T47D (cell line): Measurements from ENCODE around the gene PRG2.
"Not testable (repeated sequence)": the region's sequence is repeated elsewhere in the genome, so short reads cannot be mapped to it uniquely, and the experiment has no call there.

Source experiments
- DNase-seq, 2 experiments: peaks; one replicate each; pipeline versions ENCODE4 v3.0.0 to v3.0.0-alpha.2; 2011 to 2012; ENCODE audit warnings: low read depth in 1 of 2, low spot score in 1 of 2
- JUND ChIP-seq: IDR thresholded peaks from 2 replicates; pipeline ENCODE4 v1.6.1; 2012; ENCODE audit warnings: low read depth
- in situ Hi-C: cut with HindIII; loops from 2 replicates; pipeline ENCODE4 v1.10.0; 2016; ENCODE audit warnings: low sequenced_read_pairs, low pct_unique_long_range_greater_than_20kb

Gene PRG2

GRCh38 chr11:57413681-57414080 lies 23.2 kb upstream of the PRG2 start:
- DNase-seq = no peak
- no peak for TF ChIP-seq JUND
- in situ Hi-C loops = no loop called here

- in situ Hi-C loops = no loop called here
- TF ChIP-seq JUND = no peak
- no peak for DNase-seq
Measured at GRCh38 chr11:57410287-57410686, 19.8 kb upstream of the PRG2 start.

GRCh38 chr11:57409321-57410100 lies 19.1 kb upstream of the PRG2 start:
- no peak for DNase-seq
- in situ Hi-C loops = no loop called here
- no peak for TF ChIP-seq JUND

- no peak for TF ChIP-seq JUND
- in situ Hi-C loops = no loop called here
- DNase-seq = no peak
Measured at GRCh38 chr11:57408771-57409170, 18.3 kb upstream of the PRG2 start.

- in situ Hi-C loops = no loop called here
- no peak for TF ChIP-seq JUND
- DNase-seq = no peak
Measured at GRCh38 chr11:57407941-57408475, 17.6 kb upstream of the PRG2 start.

GRCh38 chr11:57407010-57407920 lies 16.8 kb upstream of the PRG2 start:
- TF ChIP-seq JUND = no peak
- in situ Hi-C loops = no loop called here

GRCh38 chr11:57406337-57406904 lies 16.0 kb upstream of the PRG2 start:
- in situ Hi-C loops = no loop called here
- TF ChIP-seq JUND = no peak
- DNase-seq = no peak

More at GRCh38 chr11:57407010-57407920, 16.8 kb upstream of the PRG2 start:
- DNase-seq = no peak

GRCh38 chr11:57405271-57405860 lies 14.9 kb upstream of the PRG2 start:
- in situ Hi-C loops = no loop called here

GRCh38 chr11:57403802-57404147 lies 13.3 kb upstream of the PRG2 start:
- in situ Hi-C loops = no loop called here
- no peak for TF ChIP-seq JUND
- DNase-seq = no peak

More at GRCh38 chr11:57405271-57405860, 14.9 kb upstream of the PRG2 start:
- TF ChIP-seq JUND = no peak
- DNase-seq = no peak

- in situ Hi-C loops = not testable (repeated sequence)
Measured at GRCh38 chr11:57403003-57403801, 12.8 kb upstream of the PRG2 start.

GRCh38 chr11:57402188-57403002 lies 11.9 kb upstream of the PRG2 start:
- in situ Hi-C loops = no loop called here

More at GRCh38 chr11:57403003-57403801, 12.8 kb upstream of the PRG2 start:
- DNase-seq = not testable (repeated sequence)

More at GRCh38 chr11:57402188-57403002, 11.9 kb upstream of the PRG2 start:
- no peak for TF ChIP-seq JUND
- DNase-seq = no peak
